GM23248 (cell line): ENCODE data around the gene PTH2.
"Not testable (repeated sequence)": the region's sequence is repeated elsewhere in the genome, so short reads cannot be mapped to it uniquely, and the experiment has no call there.

Source experiments
- EZH2 ChIP-seq: fragments of 200-600 bp; sonication (generic); IDR thresholded peaks from 2 replicates; pipeline ENCODE4 v1.6.1; 2018; ENCODE audit warnings: antibody characterized with exemption, mild to moderate bottlenecking; ENCODE audit not compliant: insufficient read depth, poor library complexity, severe bottlenecking
- EZH2phosphoT487 ChIP-seq: fragments of 200-600 bp; sonication (generic); IDR thresholded peaks from 2 replicates; pipeline ENCODE4 v1.6.1; 2018; ENCODE audit warnings: antibody characterized with exemption, moderate library complexity, mild to moderate bottlenecking, low read depth; ENCODE audit not compliant: insufficient read depth

GRCh38 chr19:49461130-49461529 lies 37.9 kb upstream of the PTH2 start:
- TF ChIP-seq EZH2phosphoT487, EZH2: not testable (repeated sequence)
